ENCODE results near the gene PLAC8L1. TPM values are rescaled to one million over a fixed set of nuclear protein-coding genes. Genes with fewer than 3 reads are reported as not detected.
A peak's percentile ranks its signal among the peaks of the same experiment; 100 is the strongest.

PLAC8L1 gene, protein sequence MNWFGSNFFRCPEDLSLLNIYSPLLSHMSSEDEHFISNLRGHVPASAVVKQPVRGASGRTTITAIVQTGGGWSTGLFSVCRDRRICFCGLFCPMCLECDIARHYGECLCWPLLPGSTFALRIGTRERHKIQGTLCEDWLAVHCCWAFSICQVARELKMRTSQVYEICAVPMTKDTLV
- total RNA-seq (2016; rRNA removed; fragmentation: Illumina TruSeq; extraction: Trizol) (not detected in 2 replicates), polyA plus RNA-seq (2011; rRNA removed) (0.29 and 0.44 TPM in 2 replicates), polyA minus RNA-seq (2011; rRNA and poly(A)+ RNA removed; ENCODE audit: low replicate concordance) (0.54 TPM in 1 of 2 replicates, not detected in the other), Bru-seq, nascent RNA (percentile 39 among the genes with signal in this experiment), BruChase-seq, experiment 1, labeled RNA remaining after a 6-hour chase (percentile 49 among the genes with signal in this experiment), BruChase-seq, experiment 2, labeled RNA remaining after a 2-hour chase (percentile 47 among the genes with signal in this experiment)
- total RNA-seq (2016; cell fraction: cytosol; rRNA removed; fragmentation: Illumina TruSeq; extraction: Trizol; ENCODE audit: low read depth), result not detected in 2 replicates
- total RNA-seq (2016; cell fraction: insoluble cytoplasmic fraction; rRNA removed; fragmentation: Illumina TruSeq; extraction: Trizol), result not detected in 2 replicates
- total RNA-seq (2016; cell fraction: membrane; rRNA removed; fragmentation: Illumina TruSeq; extraction: Trizol), result not detected in 2 replicates
- total RNA-seq (2016; cell fraction: nucleus; rRNA removed; fragmentation: Illumina TruSeq; extraction: Trizol), result 0.71 TPM in 1 of 2 replicates, not detected in the other
- polyA plus RNA-seq (2011; cell fraction: cytosol; rRNA removed), result 0.13 and 0.21 TPM in 2 replicates
- 2.1 and 2.5 TPM in 2 replicates for polyA plus RNA-seq (2011; cell fraction: nucleus; rRNA removed)
- 0.52 and 1.0 TPM in 2 replicates for polyA plus RNA-seq (2012)
- not detected in 2 replicates for polyA plus RNA-seq (2016; cell fraction: cytosol; fragmentation: Illumina TruSeq; extraction: Trizol; ENCODE audit: low read depth)
- not detected in 2 replicates for polyA plus RNA-seq (2016; cell fraction: insoluble cytoplasmic fraction; fragmentation: Illumina TruSeq; extraction: Trizol; ENCODE audit: low read depth)
- polyA plus RNA-seq (2016; cell fraction: membrane; fragmentation: Illumina TruSeq; extraction: Trizol; ENCODE audit: low read depth), result not detected in 2 replicates
- 1.8 TPM in 1 of 2 replicates, not detected in the other for polyA plus RNA-seq (2016; cell fraction: nucleus; fragmentation: Illumina TruSeq; extraction: Trizol; ENCODE audit: insufficient read depth, low read depth)
- not detected in 2 replicates for polyA minus RNA-seq (2011; cell fraction: cytosol; rRNA and poly(A)+ RNA removed)
- 0.87 TPM in 1 of 2 replicates, not detected in the other for polyA minus RNA-seq (2011; cell fraction: nucleus; rRNA and poly(A)+ RNA removed)
- long read RNA-seq, experiment 1, result 0 reads
- long read RNA-seq, experiment 2, result 0 reads

GRCh38 chr5:146105477-146105876 is at the start of gene PLAC8L1:
PLAC8L1 (minus strand) TSS chr5:146105577; CDS start chr5:146104311, 1,266 bp downstream.
- no peak for FAIRE-seq
- 90% methylated on average over 2 of the region's 2 CpGs for WGBS (ENCODE audit: low lambda C conversion rate)
- in situ Hi-C loops (cut with HindIII; ENCODE audit: extremely low pct_ligation_motif_present, low pct_unique_long_range_greater_than_20kb), result no loop called here

More at GRCh38 chr5:146105477-146105876, at the start of gene PLAC8L1:
- H2AFZ ChIP-seq (ENCODE audit: low read length), result no peak within 1 kb of the TSS
- ATAC-seq (no peak), DNase-seq (ENCODE audit: low spot score) (no peak)
- no peaks in the 10 kb centered on the region for H3K36me3 ChIP-seq (replicated peaks in 1 of 2; ENCODE audit: control insufficient read depth in 1 of 2, insufficient read depth in 2 of 2, low read length in 2 of 2)
- no peaks in the 10 kb centered on the region for H4K20me1 ChIP-seq (ENCODE audit: insufficient read depth, low read length)
- intact Hi-C loops (cut with micrococcal nuclease; ENCODE audit: unreplicated experiment), result no loop called here
- no peaks in the 10 kb centered on the region for H3K27me3 ChIP-seq (ENCODE audit: control insufficient read depth in 1 of 2, insufficient read depth in 2 of 2, low read length in 2 of 2)
- POLR2A ChIA-PET, result no interaction called here
- no peaks in the 10 kb centered on the region for H3K4me1 ChIP-seq (ENCODE audit: insufficient read depth, low read length)
- TF ChIP-seq CEBPB (IDR thresholded peaks at IDR 0.05; ENCODE audit: borderline replicate concordance, low read depth, low read length) (no peak), EP300 (IDR thresholded peaks at IDR 0.05; ENCODE audit: low read depth in 2 of 2, low read length in 2 of 2) (no peak), EP300 (CRISPR knock-in tag; IDR thresholded peaks at IDR 0.05; ENCODE audit: borderline replicate concordance) (no peak), GTF3A (CRISPR knock-in tag; conservative IDR thresholded peaks at IDR 0.05) (no peak), IKZF1 (IDR thresholded peaks at IDR 0.05) (no peak), FOXK2 (IDR thresholded peaks at IDR 0.05) (no peak), RARG (CRISPR knock-in tag; IDR thresholded peaks at IDR 0.05; ENCODE audit: low read depth) (no peak), ZSCAN25 (CRISPR knock-in tag; IDR thresholded peaks at IDR 0.05) (no peak), NR2C2 (CRISPR knock-in tag; IDR thresholded peaks at IDR 0.05; ENCODE audit: borderline replicate concordance) (no peak), ZNF792 (CRISPR knock-in tag; IDR thresholded peaks at IDR 0.05) (no peak), CCDC6 (CRISPR knock-in tag; IDR thresholded peaks at IDR 0.05) (no peak), LCORL (IDR thresholded peaks at IDR 0.05) (no peak), LCORL (CRISPR knock-in tag; IDR thresholded peaks at IDR 0.05) (no peak), NFRKB (IDR thresholded peaks at IDR 0.05) (no peak), ZZZ3 (CRISPR knock-in tag; IDR thresholded peaks at IDR 0.05; ENCODE audit: borderline replicate concordance) (no peak), HMGXB3 (CRISPR knock-in tag; IDR thresholded peaks at IDR 0.05; ENCODE audit: borderline replicate concordance) (no peak), SKI (IDR thresholded peaks at IDR 0.05; ENCODE audit: partially characterized antibody) (no peak), ZNF121 (CRISPR knock-in tag; IDR thresholded peaks at IDR 0.05) (no peak)
- no peak within 1 kb of the TSS for H3K4me2 ChIP-seq (ENCODE audit: low read depth, low read length)
- CTCF ChIA-PET (ENCODE audit: low intra/inter-chr PET ratio, low total read pairs), result no interaction called here
- H3K4me3 ChIP-seq (replicated peaks in 1 of 3; ENCODE audit: insufficient read depth in 1 of 3, low read depth in 2 of 3, low read length in 3 of 3), result no peak within 1 kb of the TSS
- no TSS peak for BruUV-seq (replicated peaks)
- H3K27ac ChIP-seq (ENCODE audit: extremely low read length, insufficient read depth, low read length), result no peak within 1 kb of the TSS
- H3K79me2 ChIP-seq (ENCODE audit: insufficient read depth, low read length), result no peaks in the 10 kb centered on the region
- no peak within 1 kb of the TSS for H3K9ac ChIP-seq (ENCODE audit: insufficient read depth, low read depth, low read length)
- no peaks in the 10 kb centered on the region for H3K9me3 ChIP-seq (ENCODE audit: low read length)
